HG02798 (cell line): ENCODE measurements around the gene ARX.

Experiments used
- ATAC-seq: cut with Tn5 transposase; IDR thresholded peaks from one replicate; pipeline ENCODE4 v1.9.1; 2021; ENCODE audit warnings: mild to moderate bottlenecking; ENCODE audit not compliant: unreplicated experiment, poor library complexity

Gene ARX

DNA sequence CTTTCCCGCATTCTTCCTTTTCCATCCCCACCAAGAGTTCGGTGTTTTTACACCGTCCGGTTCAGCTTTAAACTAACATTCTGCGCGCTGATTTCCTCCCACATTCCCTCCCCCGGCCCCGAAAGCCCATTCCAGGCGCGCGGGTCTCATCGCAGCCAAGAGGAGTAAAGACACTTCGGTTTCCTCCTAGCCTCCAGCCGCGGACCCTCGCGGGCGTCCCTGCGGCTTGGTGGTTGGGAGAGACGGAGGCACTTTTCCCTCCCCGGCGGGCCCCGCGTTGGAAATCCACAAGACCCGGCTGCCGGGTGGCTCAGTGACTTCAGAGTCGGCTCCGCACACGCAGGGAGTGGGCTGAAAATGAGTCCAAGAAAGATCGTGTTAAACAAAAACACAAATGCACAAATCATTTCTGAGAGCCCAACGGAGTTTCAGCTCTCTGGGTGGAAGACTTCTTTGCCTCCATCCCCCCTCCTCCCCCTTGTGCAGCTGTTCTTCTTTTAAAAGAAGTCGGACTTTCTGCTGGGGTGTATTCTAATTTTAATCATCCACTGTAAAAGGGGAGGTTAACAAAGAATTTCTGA lies 2.0 kb upstream of the ARX start:
- no peak for ATAC-seq

DNA sequence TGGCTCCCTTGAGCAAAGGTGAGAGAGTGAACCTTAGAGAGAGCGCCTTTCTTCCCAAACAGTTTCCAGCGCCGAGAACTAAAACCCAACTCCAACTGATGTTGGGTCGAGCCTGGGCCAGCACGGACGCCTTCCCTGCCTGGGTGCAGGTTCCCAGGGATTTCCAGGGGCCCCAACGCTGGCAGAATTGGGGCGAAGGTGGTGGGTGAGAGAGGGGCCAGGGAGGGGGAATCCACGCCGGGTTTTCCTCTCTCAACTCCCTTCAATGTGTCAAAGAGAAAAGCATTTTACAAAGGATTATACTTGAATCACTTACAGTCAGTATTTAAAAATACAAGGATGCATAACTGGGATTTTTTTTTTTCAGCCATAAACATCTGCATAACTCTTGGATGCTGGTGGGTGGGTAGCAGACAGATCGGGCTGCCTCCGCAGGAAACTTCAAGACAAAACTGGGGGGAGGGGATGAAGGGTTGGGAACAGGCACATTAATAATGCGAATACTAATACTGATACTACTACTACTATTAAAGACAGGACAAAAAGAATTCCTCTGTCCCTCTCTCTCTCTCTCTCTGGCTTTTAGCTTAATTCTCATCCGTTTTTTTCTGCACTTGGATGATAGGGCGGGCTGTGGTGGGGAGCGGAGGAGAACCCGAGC lies 1.3 kb upstream of the ARX start:
- ATAC-seq = no peak

GRCh38 chrX:25016361-25016671 lies 551 bp upstream of the ARX start:
- ATAC-seq = no peak

- ATAC-seq = no peak
Measured at GRCh38 chrX:25014366-25014838, 1.4 kb downstream of the ARX start.

DNA sequence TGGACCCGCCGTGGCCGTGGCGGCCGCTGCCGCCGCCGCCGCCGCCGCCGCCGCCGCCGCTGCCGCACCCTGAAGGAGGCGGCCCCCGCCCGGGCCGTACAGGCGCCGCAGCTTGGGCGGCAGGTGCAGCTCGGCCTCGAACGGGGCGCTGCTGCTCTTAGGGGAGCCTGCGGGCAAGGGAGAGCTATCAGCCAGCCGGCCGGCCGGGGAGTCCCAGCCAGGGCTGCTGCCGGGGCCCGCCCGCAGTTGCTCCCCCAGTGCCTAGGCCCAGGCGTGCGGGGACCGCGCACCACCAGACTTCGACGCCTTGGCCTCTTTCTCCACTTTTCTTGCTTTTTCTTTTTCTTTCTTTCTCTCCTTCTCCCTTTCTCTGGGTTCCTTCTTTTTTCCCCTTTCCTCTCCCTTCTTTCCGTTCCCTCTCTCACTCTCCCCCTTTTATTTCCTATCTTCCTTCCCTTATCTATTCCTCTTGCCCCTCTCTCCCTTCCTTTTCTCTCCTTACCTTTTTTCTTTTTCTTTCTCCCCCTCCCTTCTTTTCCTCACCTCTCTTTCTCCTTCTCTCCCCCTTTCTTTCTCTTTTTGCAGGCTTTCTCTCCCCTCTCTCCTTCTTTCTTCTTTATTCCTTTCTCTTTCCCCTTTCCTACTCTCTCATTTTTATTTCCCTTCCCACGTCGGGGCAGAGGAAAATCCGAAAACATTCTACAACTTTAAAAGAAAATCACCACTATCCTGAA lies 2.0 kb downstream of the ARX start:
- ATAC-seq = peak; percentile 70

DNA sequence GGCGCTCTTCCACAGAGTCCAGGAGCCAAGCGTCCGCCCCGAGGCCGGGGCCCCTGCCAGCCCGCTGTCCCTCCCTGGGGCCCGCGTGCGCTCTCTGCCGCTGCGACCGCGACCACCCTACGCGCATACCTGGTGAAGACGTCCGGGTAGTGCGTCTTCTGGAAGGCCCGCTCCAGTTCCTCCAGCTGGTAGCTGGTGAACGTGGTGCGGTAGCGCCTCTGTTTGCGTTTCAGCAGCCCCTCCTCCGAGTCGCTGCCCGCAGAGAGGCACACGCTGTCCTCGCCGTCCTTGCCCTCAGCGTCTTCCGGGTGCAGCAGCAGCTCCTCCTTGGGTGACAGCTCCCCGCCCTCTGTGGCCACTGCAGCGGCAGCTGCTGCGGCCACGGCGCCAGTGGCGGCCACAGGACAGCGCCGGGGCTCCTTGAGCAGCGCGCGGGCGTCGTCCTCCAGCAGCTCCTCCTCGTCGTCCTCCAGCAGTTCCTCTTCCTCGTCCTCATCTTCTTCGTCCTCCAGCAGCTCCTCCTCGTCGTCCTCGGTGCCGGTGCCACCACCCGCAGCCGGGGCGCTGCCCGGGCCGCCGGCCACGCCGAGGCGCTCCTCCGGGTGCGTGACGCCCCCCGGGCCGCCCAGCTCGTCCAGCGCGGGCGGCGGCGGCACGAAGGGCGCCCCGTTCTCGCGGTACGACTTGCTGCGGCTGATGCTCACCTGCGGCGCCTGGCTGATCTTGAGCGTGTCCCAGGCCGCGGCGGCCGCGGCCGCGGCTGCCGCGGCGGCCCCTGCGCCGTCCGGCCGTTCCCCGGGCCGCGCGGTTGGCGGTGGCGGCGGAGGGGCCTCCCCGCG lies 2.8 kb downstream of the ARX start:
- peak; percentile 37 for ATAC-seq

- no peak for ATAC-seq
Measured at GRCh38 chrX:25012433-25012735, 3.4 kb downstream of the ARX start.

- ATAC-seq = no peak
Measured at GRCh38 chrX:25011589-25012432, 4.0 kb downstream of the ARX start.

DNA sequence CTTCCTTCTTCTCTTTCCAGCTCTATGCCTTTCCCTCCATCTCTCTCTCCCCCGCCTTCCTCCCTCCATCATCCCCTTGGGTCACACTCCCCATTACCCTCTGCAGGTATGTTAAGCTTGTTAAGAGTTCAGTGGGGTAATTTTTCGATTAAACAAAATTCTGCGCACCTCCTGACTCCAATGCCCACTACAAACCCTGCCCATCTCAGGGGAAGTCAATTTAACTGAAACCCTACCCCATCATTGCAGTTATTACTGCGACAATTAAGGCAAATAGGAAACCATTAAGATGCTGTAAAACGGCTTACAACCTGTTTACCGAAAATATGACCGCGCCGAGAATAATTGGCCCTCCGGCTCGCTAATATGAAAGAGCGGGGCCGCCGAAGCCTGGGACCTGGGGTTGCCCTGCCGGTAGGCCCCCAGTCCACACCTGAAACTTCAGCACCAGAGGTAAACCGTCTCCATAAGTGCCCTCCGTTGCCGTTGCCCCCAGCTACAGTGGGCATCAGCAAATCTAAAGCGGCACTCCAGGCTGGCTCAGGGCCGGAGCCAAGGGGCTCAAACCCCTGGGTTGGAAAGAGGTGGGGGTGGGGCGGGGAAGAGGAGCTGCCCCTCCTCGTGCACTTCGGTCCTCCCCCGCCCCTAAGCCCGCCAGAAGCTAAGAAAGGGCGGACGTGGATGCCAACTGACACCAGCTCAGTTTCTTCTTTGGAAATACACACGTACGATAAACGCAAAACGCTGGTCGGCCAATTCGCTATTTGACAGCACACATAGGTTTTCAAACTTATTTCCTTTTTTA lies 4.8 kb downstream of the ARX start:
- no peak for ATAC-seq

- no peak for ATAC-seq
Measured at GRCh38 chrX:25009407-25009806, 6.4 kb downstream of the ARX start.

- ATAC-seq = no peak
Measured at GRCh38 chrX:25007059-25008053, 8.4 kb downstream of the ARX start.

- ATAC-seq = no peak
Measured at GRCh38 chrX:25006586-25007058, 9.1 kb downstream of the ARX start.

- ATAC-seq = no peak
Measured at GRCh38 chrX:25005382-25006185, 10.2 kb downstream of the ARX start.

GRCh38 chrX:25005034-25005381 lies 10.8 kb downstream of the ARX start:
- ATAC-seq = no peak

DNA sequence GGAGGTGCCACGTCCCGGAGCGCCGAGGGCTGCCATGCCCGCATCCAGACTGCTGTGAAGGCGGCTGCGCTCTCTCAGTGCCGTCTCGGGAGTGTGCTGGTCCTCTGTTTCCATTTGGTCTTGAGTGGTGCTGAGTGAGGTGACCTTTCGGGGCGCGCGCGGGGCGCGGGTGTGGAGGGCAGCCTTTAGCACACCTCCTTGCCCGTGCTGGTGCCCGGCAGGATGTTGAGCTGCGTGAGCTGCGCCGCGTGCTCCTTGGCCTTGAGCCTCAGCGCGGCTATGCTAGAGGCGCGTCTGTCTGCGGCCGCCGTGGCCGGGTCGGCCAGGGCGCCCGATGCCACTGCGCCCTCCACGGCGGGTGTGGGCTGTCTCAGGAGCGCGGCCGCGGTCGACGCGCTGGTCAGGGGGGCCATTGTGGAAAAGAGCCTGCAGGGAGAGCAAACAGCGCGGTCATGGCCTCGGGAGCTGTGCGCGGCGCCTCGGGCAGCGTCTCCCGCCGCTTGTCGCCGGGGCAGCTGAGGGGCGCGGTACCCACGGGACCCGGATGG lies 11.2 kb downstream of the ARX start:
- ATAC-seq = no peak

DNA sequence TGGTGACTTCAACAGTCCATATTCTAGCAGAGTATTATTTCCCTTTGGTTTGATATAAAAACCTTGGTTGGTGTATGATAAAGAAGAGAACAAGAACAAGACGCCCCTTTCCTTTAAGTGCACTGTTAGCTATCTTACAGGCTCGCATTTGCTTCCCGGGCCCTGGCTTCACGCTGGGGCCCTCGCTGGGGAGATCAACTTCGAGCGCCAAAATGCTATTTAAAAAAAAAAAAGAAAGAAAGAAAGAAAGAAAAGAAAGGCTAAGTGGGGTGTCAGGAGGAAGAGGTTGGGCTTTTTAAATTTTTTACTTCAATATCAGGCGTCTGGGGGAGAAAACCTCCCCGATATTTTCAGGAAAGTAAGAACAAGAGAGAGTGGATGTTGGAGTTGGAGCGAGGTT lies 11.7 kb downstream of the ARX start:
- ATAC-seq = no peak
